GM19351 (cell line): ENCODE data around the gene SRP72.

Experiments used
- ATAC-seq: cut with Tn5 transposase; IDR thresholded peaks from one replicate; pipeline ENCODE4 v1.9.1; 2021; ENCODE audit warnings: mild to moderate bottlenecking, moderate library complexity; ENCODE audit not compliant: unreplicated experiment

SRP72 gene

GRCh38 chr4:56544573-56545131 lies 77.2 kb downstream of the SRP72 start:
- peak; percentile 97 for ATAC-seq

GRCh38 chr4:56550642-56551041 lies 83.2 kb downstream of the SRP72 start:
- ATAC-seq = no peak

GRCh38 chr4:56551516-56551915 lies 84.1 kb downstream of the SRP72 start:
- no peak for ATAC-seq

- ATAC-seq = no peak
Observed at GRCh38 chr4:56552273-56552672, 84.9 kb downstream of the SRP72 start.
